HepG2 (cell line): ENCODE measurements around the gene RHOT2. TPM values are rescaled to one million over a fixed set of nuclear protein-coding genes. Genes with fewer than 3 reads are reported as not detected.

ENCODE experiments used
- KDM2A ChIP-seq: sonication (generic); formaldehyde crosslinking; IDR thresholded peaks from 2 replicates; pipeline ENCODE4 v1.4.0; 2020; ENCODE audit warnings: low read depth, missing genetic modification reagents, borderline replicate concordance
- NONO ChIP-seq, 2 experiments: fragments of 450-650 bp in 1 of 2; sonication (generic) in 1 of 2; formaldehyde crosslinking in 1 of 2; IDR thresholded peaks in 1 of 2; conservative IDR thresholded peaks in 1 of 2; 2 replicates each; pipeline versions ENCODE4 v1.6.1 to v1.8.0; 2017 to 2022; ENCODE audit warnings: mild to moderate bottlenecking in 1 of 2, missing genetic modification reagents in 1 of 2, moderate library complexity in 1 of 2
- PAWR ChIP-seq: sonication (generic); formaldehyde crosslinking; IDR thresholded peaks from 2 replicates; pipeline ENCODE4 v1.4.0; 2020; ENCODE audit warnings: missing genetic modification reagents, mild to moderate bottlenecking, borderline replicate concordance
- PHB2 ChIP-seq: fragments of 450-650 bp; IDR thresholded peaks from 2 replicates; pipeline ENCODE4 v1.6.1; 2018; ENCODE audit not compliant: partially characterized antibody
- SNAI1 ChIP-seq: sonication (generic); formaldehyde crosslinking; IDR thresholded peaks from 2 replicates; pipeline ENCODE4 v1.5.0; 2020; ENCODE audit warnings: mild to moderate bottlenecking, missing genetic modification reagents, borderline replicate concordance
- TRIM24 ChIP-seq: sonication (generic); formaldehyde crosslinking; IDR thresholded peaks from 2 replicates; pipeline ENCODE4 v1.8.0; 2022; ENCODE audit warnings: mild to moderate bottlenecking, missing genetic modification reagents
- ZNF34 ChIP-seq: sonication (generic); formaldehyde crosslinking; IDR thresholded peaks from 2 replicates; pipeline ENCODE4 v1.4.0; 2020; ENCODE audit warnings: mild to moderate bottlenecking, missing genetic modification reagents, borderline replicate concordance
- ZNF556 ChIP-seq: sonication (generic); formaldehyde crosslinking; IDR thresholded peaks from 2 replicates; pipeline ENCODE4 v1.4.0; 2020; ENCODE audit warnings: mild to moderate bottlenecking, missing genetic modification reagents, borderline replicate concordance
- ZSCAN31 ChIP-seq: sonication (generic); formaldehyde crosslinking; IDR thresholded peaks from 2 replicates; pipeline ENCODE4 v1.5.0; 2020; ENCODE audit warnings: low read depth, mild to moderate bottlenecking, missing genetic modification reagents
- polyA plus RNA-seq, 8 experiments: library from polyadenylated mRNA; depleted of rRNA in 3 of 8; stranded (reverse) in 7 of 8; unstranded in 1 of 8; fragments of >200 nt; fragmentation: Illumina TruSeq in 4 of 8; extraction: Trizol in 4 of 8; gene quantifications; 2 replicates each; pipeline versions ENCODE4 v1.2.1 to v1.2.3, GENCODE V29; 2011 to 2016; ENCODE audit warnings: low read depth in 4 of 8, missing spikeins in 1 of 8, mixed read lengths in 1 of 8; ENCODE audit not compliant: insufficient read depth in 1 of 8
- total RNA-seq, 5 experiments: library from RNA; depleted of rRNA; stranded (reverse); fragments of >200 nt; fragmentation: Illumina TruSeq; extraction: Trizol; gene quantifications; 2 replicates each; pipeline ENCODE4 v1.2.3, GENCODE V29; 2016; ENCODE audit warnings: low read depth in 1 of 5
- TF ChIP-seq, protein P1 (sequence below): sonication (generic); formaldehyde crosslinking; IDR thresholded peaks from 2 replicates; pipeline ENCODE4 v1.5.1; 2020; ENCODE audit warnings: mild to moderate bottlenecking, missing genetic modification reagents, borderline replicate concordance
- TF ChIP-seq, protein P2 (sequence below): sonication (generic); formaldehyde crosslinking; IDR thresholded peaks from 2 replicates; pipeline ENCODE4 v1.8.1; 2023; ENCODE audit warnings: mild to moderate bottlenecking, inconsistent platforms, moderate library complexity, missing genetic modification reagents, borderline replicate concordance
- TF ChIP-seq, protein P3 (sequence below): sonication (generic); formaldehyde crosslinking; conservative IDR thresholded peaks from 2 replicates; pipeline ENCODE4 v1.4.0; 2020; ENCODE audit warnings: missing genetic modification reagents
- TF ChIP-seq, protein P4 (sequence below): sonication (generic); formaldehyde crosslinking; IDR thresholded peaks from 2 replicates; pipeline ENCODE4 v1.4.0; 2020; ENCODE audit warnings: missing genetic modification reagents
- TF ChIP-seq, protein P5 (sequence below): sonication (generic); formaldehyde crosslinking; IDR thresholded peaks from 2 replicates; pipeline ENCODE4 v1.5.0; 2020; ENCODE audit warnings: mild to moderate bottlenecking, missing genetic modification reagents

RHOT2 gene
- total and polyA plus RNA-seq, 2 of the 13 experiments (the other 11 are each of a cell fraction or from before 2014, with no cell fraction given) = 63.6 to 76.9 TPM

DNA sequence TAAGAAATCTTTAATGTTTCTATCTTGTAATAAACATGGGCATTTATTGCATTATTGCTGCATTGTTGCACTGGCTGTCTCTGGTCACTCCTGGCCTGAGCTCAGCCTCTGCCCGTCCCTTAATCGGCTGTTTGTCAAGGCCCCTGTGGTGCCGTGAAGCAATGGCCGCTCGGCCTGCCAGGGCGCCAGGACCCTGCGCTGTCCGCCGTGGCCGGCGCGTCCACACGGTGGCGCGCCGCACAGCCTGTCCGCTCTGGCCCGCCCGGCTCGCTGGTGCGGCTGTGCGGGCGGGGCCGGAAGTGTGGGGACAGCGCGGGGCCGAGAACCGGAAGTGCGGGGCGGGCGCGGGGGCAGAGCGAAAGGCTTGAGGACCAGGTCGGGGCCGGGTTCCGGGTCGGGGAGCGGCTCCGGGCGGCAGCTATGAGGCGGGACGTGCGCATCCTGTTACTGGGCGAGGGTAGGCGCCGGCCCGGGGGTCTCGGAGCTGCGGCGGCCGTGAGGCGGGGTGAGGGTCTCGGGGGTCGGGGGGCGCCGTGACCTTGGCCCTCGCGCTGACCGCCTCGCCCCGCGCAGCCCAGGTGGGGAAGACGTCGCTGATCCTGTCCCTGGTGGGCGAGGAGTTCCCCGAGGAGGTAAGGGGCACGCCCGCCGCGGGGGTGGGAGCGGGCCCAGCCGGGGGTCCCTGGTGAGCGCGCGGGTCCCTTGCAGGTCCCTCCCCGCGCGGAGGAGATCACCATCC, at the start of gene RHOT2 (continued):
- TF ChIP-seq ZNF556 = peak; percentile 89; the same call in 1 of the 2 replicates
- no peak for TF ChIP-seq NONO (IDR thresholded peaks at IDR 0.05)
- peak; percentile 99 for TF ChIP-seq NONO (CRISPR knock-in tag; conservative IDR thresholded peaks at IDR 0.05)
- 0 out of 2 replicates have a peak, but pooled peaks have one; percentile 21 for TF ChIP-seq TRIM24 (CRISPR knock-in tag)
- TF ChIP-seq, protein P1, sequence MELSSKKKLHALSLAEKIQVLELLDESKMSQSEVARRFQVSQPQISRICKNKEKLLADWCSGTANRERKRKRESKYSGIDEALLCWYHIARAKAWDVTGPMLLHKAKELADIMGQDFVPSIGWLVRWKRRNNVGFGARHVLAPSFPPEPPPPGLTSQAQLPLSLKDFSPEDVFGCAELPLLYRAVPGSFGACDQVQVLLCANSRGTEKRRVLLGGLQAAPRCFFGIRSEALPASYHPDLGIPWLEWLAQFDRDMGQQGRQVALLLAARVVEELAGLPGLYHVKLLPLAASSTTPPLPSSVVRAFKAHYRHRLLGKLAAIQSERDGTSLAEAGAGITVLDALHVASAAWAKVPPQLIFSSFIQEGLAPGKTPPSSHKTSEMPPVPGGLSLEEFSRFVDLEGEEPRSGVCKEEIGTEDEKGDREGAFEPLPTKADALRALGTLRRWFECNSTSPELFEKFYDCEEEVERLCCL (CRISPR knock-in tag) = peak; percentile 73; the same call in 1 of the 2 replicates
- TF ChIP-seq KDM2A (CRISPR knock-in tag) = peak; percentile 78; the same call in 1 of the 2 replicates
- TF ChIP-seq, protein P2, sequence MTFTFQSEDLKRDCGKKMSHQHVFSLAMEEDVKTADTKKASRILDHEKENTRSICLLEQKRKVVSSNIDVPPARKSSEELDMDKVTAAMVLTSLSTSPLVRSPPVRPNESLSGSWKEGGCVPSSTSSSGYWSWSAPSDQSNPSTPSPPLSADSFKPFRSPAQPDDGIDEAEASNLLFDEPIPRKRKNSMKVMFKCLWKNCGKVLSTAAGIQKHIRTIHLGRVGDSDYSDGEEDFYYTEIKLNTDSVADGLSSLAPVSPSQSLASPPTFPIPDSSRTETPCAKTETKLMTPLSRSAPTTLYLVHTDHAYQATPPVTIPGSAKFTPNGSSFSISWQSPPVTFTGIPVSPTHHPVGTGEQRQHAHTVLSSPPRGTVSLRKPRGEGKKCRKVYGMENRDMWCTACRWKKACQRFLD (CRISPR knock-in tag) = peak; percentile 58; the same call in 1 of the 2 replicates
- no peak for TF ChIP-seq SNAI1 (CRISPR knock-in tag)
- TF ChIP-seq ZNF34 = 0 out of 2 replicates have a peak, but pooled peaks have one; percentile 32
- TF ChIP-seq, protein P3, sequence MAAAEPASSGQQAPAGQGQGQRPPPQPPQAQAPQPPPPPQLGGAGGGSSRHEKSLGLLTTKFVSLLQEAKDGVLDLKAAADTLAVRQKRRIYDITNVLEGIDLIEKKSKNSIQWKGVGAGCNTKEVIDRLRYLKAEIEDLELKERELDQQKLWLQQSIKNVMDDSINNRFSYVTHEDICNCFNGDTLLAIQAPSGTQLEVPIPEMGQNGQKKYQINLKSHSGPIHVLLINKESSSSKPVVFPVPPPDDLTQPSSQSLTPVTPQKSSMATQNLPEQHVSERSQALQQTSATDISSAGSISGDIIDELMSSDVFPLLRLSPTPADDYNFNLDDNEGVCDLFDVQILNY (CRISPR knock-in tag) = 0 out of 2 replicates have a peak, but pooled peaks have one; percentile 13
- TF ChIP-seq, protein P4, sequence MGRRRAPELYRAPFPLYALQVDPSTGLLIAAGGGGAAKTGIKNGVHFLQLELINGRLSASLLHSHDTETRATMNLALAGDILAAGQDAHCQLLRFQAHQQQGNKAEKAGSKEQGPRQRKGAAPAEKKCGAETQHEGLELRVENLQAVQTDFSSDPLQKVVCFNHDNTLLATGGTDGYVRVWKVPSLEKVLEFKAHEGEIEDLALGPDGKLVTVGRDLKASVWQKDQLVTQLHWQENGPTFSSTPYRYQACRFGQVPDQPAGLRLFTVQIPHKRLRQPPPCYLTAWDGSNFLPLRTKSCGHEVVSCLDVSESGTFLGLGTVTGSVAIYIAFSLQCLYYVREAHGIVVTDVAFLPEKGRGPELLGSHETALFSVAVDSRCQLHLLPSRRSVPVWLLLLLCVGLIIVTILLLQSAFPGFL (CRISPR knock-in tag) = no peak
- TF ChIP-seq ZSCAN31 (CRISPR knock-in tag) = peak; percentile 44; the same call in 1 of the 2 replicates
- no peak for TF ChIP-seq PHB2
- no peak for TF ChIP-seq PAWR (CRISPR knock-in tag)
- TF ChIP-seq, protein P5, sequence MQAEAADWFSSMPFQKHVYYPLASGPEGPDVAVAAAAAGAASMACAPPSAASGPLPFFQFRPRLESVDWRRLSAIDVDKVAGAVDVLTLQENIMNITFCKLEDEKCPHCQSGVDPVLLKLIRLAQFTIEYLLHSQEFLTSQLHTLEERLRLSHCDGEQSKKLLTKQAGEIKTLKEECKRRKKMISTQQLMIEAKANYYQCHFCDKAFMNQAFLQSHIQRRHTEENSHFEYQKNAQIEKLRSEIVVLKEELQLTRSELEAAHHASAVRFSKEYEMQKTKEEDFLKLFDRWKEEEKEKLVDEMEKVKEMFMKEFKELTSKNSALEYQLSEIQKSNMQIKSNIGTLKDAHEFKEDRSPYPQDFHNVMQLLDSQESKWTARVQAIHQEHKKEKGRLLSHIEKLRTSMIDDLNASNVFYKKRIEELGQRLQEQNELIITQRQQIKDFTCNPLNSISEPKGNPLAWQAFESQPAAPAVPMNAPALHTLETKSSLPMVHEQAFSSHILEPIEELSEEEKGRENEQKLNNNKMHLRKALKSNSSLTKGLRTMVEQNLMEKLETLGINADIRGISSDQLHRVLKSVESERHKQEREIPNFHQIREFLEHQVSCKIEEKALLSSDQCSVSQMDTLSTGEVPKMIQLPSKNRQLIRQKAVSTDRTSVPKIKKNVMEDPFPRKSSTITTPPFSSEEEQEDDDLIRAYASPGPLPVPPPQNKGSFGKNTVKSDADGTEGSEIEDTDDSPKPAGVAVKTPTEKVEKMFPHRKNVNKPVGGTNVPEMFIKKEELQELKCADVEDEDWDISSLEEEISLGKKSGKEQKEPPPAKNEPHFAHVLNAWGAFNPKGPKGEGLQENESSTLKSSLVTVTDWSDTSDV (CRISPR knock-in tag) = 0 out of 2 replicates have a peak, but pooled peaks have one; percentile 86
